Hepatocyte (in vitro differentiated cells): Measurements from ENCODE around the gene PDE4DIP. TPM values are rescaled to one million over a fixed set of nuclear protein-coding genes. Genes with fewer than 3 reads are reported as not detected.
"Not testable (repeated sequence)": the region's sequence is repeated elsewhere in the genome, so short reads cannot be mapped to it uniquely, and the experiment has no call there.

ENCODE experiments used
- DNase-seq: peaks from one replicate; pipeline ENCODE4 v3.0.0-alpha.2; 2016; ENCODE audit warnings: low spot score
- H2AFZ ChIP-seq: fragments of 200-600 bp; sonication (generic); 2 replicates; pipeline ENCODE4 v1.6.0; 2016; ENCODE audit warnings: antibody characterized with exemption, mild to moderate bottlenecking
- H3K27ac ChIP-seq: fragments of 200-600 bp; sonication (generic); 2 replicates; pipeline ENCODE4 v1.5.1; 2016; ENCODE audit warnings: mild to moderate bottlenecking
- H3K27me3 ChIP-seq: fragments of 200-600 bp; sonication (generic); 2 replicates; pipeline ENCODE4 v1.6.1; 2016
- H3K36me3 ChIP-seq: fragments of 200-600 bp; sonication (generic); replicated peaks from 2 replicates; pipeline ENCODE4 v1.5.1; 2016; ENCODE audit warnings: low read depth; ENCODE audit not compliant: insufficient read depth
- H3K4me1 ChIP-seq: fragments of 200-600 bp; sonication (generic); 2 replicates; pipeline ENCODE4 v1.5.1; 2016; ENCODE audit warnings: mild to moderate bottlenecking, moderate library complexity; ENCODE audit not compliant: insufficient read depth
- H3K4me2 ChIP-seq: fragments of 200-600 bp; sonication (generic); 2 replicates; pipeline ENCODE4 v1.6.0; 2016
- H3K4me3 ChIP-seq: fragments of 200-600 bp; sonication (generic); 2 replicates; pipeline ENCODE4 v1.5.1; 2016; ENCODE audit warnings: mild to moderate bottlenecking
- H3K79me2 ChIP-seq: fragments of 200-600 bp; sonication (generic); 2 replicates; pipeline ENCODE4 v1.6.0; 2017; ENCODE audit warnings: mild to moderate bottlenecking
- H3K9me2 ChIP-seq: fragments of 200-600 bp; sonication (generic); replicated peaks from 2 replicates; pipeline ENCODE4 v1.6.0; 2017; ENCODE audit warnings: mild to moderate bottlenecking; ENCODE audit not compliant: insufficient read depth
- H3K9me3 ChIP-seq: fragments of 200-600 bp; sonication (generic); 2 replicates; pipeline ENCODE4 v1.5.1; 2016; ENCODE audit warnings: low read depth, mild to moderate bottlenecking
- H4K20me1 ChIP-seq: fragments of 200-600 bp; sonication (generic); 2 replicates; pipeline ENCODE4 v1.6.0; 2016; ENCODE audit warnings: mild to moderate bottlenecking; ENCODE audit not compliant: insufficient read depth, poor library complexity, severe bottlenecking
- WGBS: methylation state at CpG from one replicate; pipeline ENCODE4 v1.1.6; 2016; ENCODE audit warnings: low lambda C conversion rate; ENCODE audit errors: missing lambda C conversion rate; 5-methylcytosine and 5-hydroxymethylcytosine counted together
- polyA plus RNA-seq: library from polyadenylated mRNA; unstranded; fragments of >200 nt; fragmentation: Nextera tagmentation; extraction: Ambion mirVana; gene quantifications from 2 replicates; pipeline ENCODE4 v1.2.1, GENCODE V29; 2016
- total RNA-seq: library from RNA; depleted of rRNA; stranded (reverse); fragments of >200 nt; gene quantifications from 2 replicates; pipeline ENCODE4 v1.2.3, GENCODE V29; 2014

The PDE4DIP gene
- total and polyA plus RNA-seq, 2 experiments from 2014 or later, result 45.7 to 51.4 TPM

- not testable (repeated sequence) for DNase-seq, H3K27me3 ChIP-seq, H3K9me3 ChIP-seq, H3K36me3 ChIP-seq, H2AFZ ChIP-seq, H3K4me1 ChIP-seq, H3K9me2 ChIP-seq, H4K20me1 ChIP-seq, H3K79me2 ChIP-seq, H3K4me3 ChIP-seq, H3K27ac ChIP-seq, H3K4me2 ChIP-seq
- WGBS, result 80% methylated on average over 1 of the region's 3 CpGs
Measured at GRCh38 chr1:148923798-148924197, 79.6 kb downstream of the PDE4DIP start.

GRCh38 chr1:148927645-148928044 is 83.4 kb downstream of the PDE4DIP start:
- WGBS, result 80% methylated on average over 1 of the region's 1 CpG
- H3K27me3 ChIP-seq, H3K4me1 ChIP-seq, H2AFZ ChIP-seq, H3K4me3 ChIP-seq, H3K27ac ChIP-seq, H4K20me1 ChIP-seq, H3K9me3 ChIP-seq, H3K4me2 ChIP-seq, H3K36me3 ChIP-seq, H3K9me2 ChIP-seq, DNase-seq, H3K79me2 ChIP-seq: not testable (repeated sequence)

- not testable (repeated sequence) for H3K4me3 ChIP-seq, H3K9me3 ChIP-seq, H3K27me3 ChIP-seq, H3K9me2 ChIP-seq, H2AFZ ChIP-seq, H3K27ac ChIP-seq, H3K79me2 ChIP-seq, H4K20me1 ChIP-seq, H3K4me1 ChIP-seq, H3K36me3 ChIP-seq, DNase-seq, H3K4me2 ChIP-seq
Measured at GRCh38 chr1:148929253-148929652, 85.0 kb downstream of the PDE4DIP start.

- H3K27me3 ChIP-seq, H4K20me1 ChIP-seq, DNase-seq, H3K4me1 ChIP-seq, H3K4me3 ChIP-seq, H3K9me3 ChIP-seq, H3K9me2 ChIP-seq, H3K79me2 ChIP-seq, H3K27ac ChIP-seq, H2AFZ ChIP-seq, H3K36me3 ChIP-seq, H3K4me2 ChIP-seq: not testable (repeated sequence)
- no CpG with 5 or more reads among the region's 3 CpGs for WGBS
Measured at GRCh38 chr1:148935381-148936002, 91.3 kb downstream of the PDE4DIP start.

- H3K4me3 ChIP-seq, H3K4me1 ChIP-seq, H3K9me3 ChIP-seq, H3K27ac ChIP-seq, H2AFZ ChIP-seq, H3K27me3 ChIP-seq, H3K36me3 ChIP-seq, H4K20me1 ChIP-seq, H3K9me2 ChIP-seq, DNase-seq, H3K4me2 ChIP-seq, H3K79me2 ChIP-seq: not testable (repeated sequence)
- no CpG with 5 or more reads among the region's 3 CpGs for WGBS
Measured at GRCh38 chr1:148942906-148943305, 98.7 kb downstream of the PDE4DIP start.

- H3K9me2 ChIP-seq, H3K79me2 ChIP-seq, H3K9me3 ChIP-seq, DNase-seq, H3K36me3 ChIP-seq, H3K4me2 ChIP-seq, H3K27me3 ChIP-seq, H4K20me1 ChIP-seq, H2AFZ ChIP-seq, H3K27ac ChIP-seq, H3K4me3 ChIP-seq, H3K4me1 ChIP-seq: not testable (repeated sequence)
- no CpG with 5 or more reads among the region's 1 CpG for WGBS
Measured at GRCh38 chr1:148945130-148945529, 100.9 kb downstream of the PDE4DIP start.

- H3K9me2 ChIP-seq, H3K4me2 ChIP-seq, H3K4me3 ChIP-seq, H4K20me1 ChIP-seq, DNase-seq, H3K27ac ChIP-seq, H3K9me3 ChIP-seq, H3K4me1 ChIP-seq, H3K27me3 ChIP-seq, H3K79me2 ChIP-seq, H3K36me3 ChIP-seq, H2AFZ ChIP-seq: not testable (repeated sequence)
- WGBS, result 85% methylated on average over 4 of the region's 4 CpGs
Measured at GRCh38 chr1:148948768-148949167, 104.5 kb downstream of the PDE4DIP start.

GRCh38 chr1:148951336-148952227 is 107.4 kb downstream of the PDE4DIP start:
- not testable (repeated sequence) for H3K4me1 ChIP-seq, H3K36me3 ChIP-seq, H3K27me3 ChIP-seq, H3K9me2 ChIP-seq, H3K9me3 ChIP-seq, H4K20me1 ChIP-seq
- Histone ChIP-seq H3K79me2 (peaks cover 27% of the 10 kb centered on the region), H2AFZ (peak overlapping the region; percentile 54), H3K27ac (peak overlapping the region; percentile 92), H3K4me2 (peak overlapping the region; percentile 93), H3K4me3 (peak overlapping the region; percentile 28)
- DNase-seq, result peak; percentile 85
- WGBS, result 1% methylated on average over 22 of the region's 44 CpGs
